ENCODE results near the gene EBF3. TPM values are rescaled to one million over a fixed set of nuclear protein-coding genes. Genes with fewer than 3 reads are reported as not detected.
A peak's percentile ranks its signal among the peaks of the same experiment; 100 is the strongest.

The EBF3 gene
- total RNA-seq, 1 donor from 2014 or later = 544 TPM

- Mint-ChIP-seq H3K4me1 (ENCODE audit: low read depth, unreplicated experiment) (peaks cover 44% of the 10 kb centered on the region), H3K4me3 (ENCODE audit: unreplicated experiment) (no peak overlapping the region), H3K36me3 (ENCODE audit: unreplicated experiment) (peaks cover 39% of the 10 kb centered on the region), H3K27me3 (ENCODE audit: unreplicated experiment) (peaks cover 59% of the 10 kb centered on the region), H3K9me3 (ENCODE audit: unreplicated experiment) (peaks cover 84% of the 10 kb centered on the region), H3K27ac (ENCODE audit: unreplicated experiment) (peak overlapping the region; percentile 33)
- no peak for DNase-seq
- TF ChIP-seq, protein P1, sequence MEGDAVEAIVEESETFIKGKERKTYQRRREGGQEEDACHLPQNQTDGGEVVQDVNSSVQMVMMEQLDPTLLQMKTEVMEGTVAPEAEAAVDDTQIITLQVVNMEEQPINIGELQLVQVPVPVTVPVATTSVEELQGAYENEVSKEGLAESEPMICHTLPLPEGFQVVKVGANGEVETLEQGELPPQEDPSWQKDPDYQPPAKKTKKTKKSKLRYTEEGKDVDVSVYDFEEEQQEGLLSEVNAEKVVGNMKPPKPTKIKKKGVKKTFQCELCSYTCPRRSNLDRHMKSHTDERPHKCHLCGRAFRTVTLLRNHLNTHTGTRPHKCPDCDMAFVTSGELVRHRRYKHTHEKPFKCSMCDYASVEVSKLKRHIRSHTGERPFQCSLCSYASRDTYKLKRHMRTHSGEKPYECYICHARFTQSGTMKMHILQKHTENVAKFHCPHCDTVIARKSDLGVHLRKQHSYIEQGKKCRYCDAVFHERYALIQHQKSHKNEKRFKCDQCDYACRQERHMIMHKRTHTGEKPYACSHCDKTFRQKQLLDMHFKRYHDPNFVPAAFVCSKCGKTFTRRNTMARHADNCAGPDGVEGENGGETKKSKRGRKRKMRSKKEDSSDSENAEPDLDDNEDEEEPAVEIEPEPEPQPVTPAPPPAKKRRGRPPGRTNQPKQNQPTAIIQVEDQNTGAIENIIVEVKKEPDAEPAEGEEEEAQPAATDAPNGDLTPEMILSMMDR (IDR thresholded peaks at IDR 0.05; ENCODE audit: partially characterized antibody, unreplicated experiment) = no peak
Measured at GRCh38 chr10:129859536-129859935, 104.5 kb downstream of the EBF3 start.

DNA sequence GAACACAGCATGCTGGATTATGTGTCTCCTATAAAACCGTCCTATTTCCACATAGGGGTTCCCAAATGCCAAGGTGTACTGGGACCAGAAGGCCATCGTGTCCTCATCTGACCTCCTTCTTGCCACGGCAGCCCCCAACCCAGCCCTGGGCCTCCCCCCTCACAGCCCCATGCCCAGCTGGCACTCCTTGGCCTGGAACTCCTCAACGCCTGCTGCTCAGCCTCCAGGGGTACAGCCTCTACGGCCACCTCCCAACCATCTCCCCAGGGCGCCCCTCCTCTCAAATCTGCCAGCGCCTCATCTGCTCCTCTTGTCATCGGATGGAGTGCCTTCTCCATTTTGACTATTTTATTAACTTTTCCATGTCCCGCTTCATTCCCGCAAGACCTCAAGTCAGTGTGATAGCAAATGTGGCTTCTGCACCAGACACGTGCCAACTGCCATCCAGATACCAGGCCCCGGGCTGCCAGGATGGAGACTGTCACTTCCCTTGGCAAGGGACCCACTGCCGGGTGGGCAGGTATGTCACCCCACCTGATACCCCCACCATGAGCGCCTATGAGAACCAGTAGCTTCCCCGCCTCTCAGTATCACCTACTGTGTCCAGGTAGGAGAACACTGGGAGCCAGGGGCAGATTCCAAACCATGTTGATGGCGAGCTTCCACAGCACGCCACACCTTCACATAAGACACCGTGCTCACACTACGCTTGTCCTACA, 106.7 kb downstream of the EBF3 start:
- Mint-ChIP-seq H3K4me1 (ENCODE audit: low read depth, unreplicated experiment) (peaks cover 51% of the 10 kb centered on the region), H3K9me3 (ENCODE audit: unreplicated experiment) (peaks cover 86% of the 10 kb centered on the region), H3K27ac (ENCODE audit: unreplicated experiment) (peak overlapping the region; percentile 81), H3K4me3 (ENCODE audit: unreplicated experiment) (peak overlapping the region; percentile 69), H3K27me3 (ENCODE audit: unreplicated experiment) (peaks cover 59% of the 10 kb centered on the region), H3K36me3 (ENCODE audit: unreplicated experiment) (peaks cover 39% of the 10 kb centered on the region)
- TF ChIP-seq, protein P1 (IDR thresholded peaks at IDR 0.05; ENCODE audit: partially characterized antibody, unreplicated experiment) = no peak
- DNase-seq = peak; percentile 19

DNA sequence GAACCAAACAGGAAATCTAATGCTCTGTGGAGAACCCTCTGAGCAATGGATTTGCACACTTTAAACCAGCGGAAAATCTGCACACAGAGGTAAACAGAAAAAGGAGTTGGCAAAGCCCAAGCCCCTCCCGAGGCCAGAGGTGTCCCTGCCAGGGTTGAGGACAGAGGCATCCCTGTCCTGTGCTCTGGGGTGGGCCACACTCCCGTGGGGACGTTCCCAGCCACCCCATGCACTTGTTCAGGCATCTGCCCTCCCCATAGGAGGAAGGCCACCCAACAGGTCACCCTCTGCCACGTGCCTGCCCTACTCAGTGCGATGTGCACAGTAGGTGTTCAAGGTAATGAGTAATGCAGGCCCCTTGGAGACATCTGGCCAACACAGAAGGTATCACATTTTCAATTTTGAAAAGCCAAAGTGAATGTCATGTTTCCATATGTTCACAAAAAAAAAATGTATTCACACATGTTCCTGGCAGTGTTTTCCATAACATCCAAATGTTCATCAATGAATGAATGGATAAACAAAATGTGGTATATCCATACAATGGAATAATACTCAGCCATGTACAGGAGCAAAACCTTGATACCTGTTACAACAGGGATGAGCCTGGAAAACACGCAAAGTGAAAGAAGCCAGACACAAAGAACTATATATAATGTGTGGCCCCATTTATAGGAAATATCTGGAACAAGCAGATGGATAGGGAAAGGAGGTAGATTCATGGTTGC, 108.1 kb downstream of the EBF3 start:
- H3K4me1 Mint-ChIP-seq (ENCODE audit: low read depth, unreplicated experiment) = peaks cover 53% of the 10 kb centered on the region
- H3K27ac Mint-ChIP-seq (ENCODE audit: unreplicated experiment) = peak overlapping the region; percentile 53
- peaks cover 60% of the 10 kb centered on the region for H3K27me3 Mint-ChIP-seq (ENCODE audit: unreplicated experiment)
- H3K36me3 Mint-ChIP-seq (ENCODE audit: unreplicated experiment) = peaks cover 33% of the 10 kb centered on the region
- TF ChIP-seq, protein P1 (IDR thresholded peaks at IDR 0.05; ENCODE audit: partially characterized antibody, unreplicated experiment) = no peak
- DNase-seq = peak; percentile 12
- H3K4me3 Mint-ChIP-seq (ENCODE audit: unreplicated experiment) = no peak overlapping the region
- peaks cover 83% of the 10 kb centered on the region for H3K9me3 Mint-ChIP-seq (ENCODE audit: unreplicated experiment)

DNA sequence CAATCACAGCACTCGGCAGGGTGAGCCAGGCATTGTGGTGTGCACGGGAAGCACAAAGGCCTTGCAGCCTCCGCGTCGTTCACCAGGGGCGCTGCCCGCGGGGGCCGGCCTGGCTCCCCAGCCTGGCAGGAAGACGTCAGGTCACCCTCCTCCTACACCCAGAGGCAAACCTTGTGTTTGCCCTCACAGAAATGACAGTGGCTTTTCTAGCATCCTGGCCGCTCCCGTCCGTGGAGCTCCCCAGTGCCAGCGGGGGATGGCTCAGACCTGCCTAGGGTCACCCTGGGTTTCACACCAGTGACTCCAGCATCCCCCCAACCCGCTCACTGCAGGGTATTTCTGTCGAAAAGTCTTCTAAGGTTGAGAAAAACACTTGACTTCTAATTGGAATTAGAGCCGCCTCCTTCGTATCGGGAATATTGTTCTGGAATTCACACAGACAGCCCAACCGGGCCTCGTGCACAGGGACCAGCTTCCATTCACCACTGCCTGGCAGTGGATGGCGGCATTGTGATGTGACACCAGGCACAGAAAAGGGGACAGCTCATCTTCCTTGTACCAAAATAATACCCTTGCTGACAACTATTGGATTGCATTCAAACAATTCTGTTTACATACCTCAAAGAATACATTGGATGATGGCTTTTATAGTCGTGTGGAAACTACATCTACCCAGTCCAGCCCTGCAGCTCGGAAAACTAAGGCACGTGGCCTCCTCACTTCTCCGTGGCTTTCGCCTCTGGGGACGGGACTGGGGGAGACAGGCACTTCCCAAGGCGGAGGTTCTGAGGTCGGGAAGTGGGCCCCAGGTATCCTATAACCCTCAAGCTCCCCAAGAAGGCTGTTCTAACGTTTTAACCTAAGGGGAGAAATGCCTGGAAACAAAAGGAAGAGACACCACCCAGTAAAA, 109.0 kb downstream of the EBF3 start:
- H3K9me3 Mint-ChIP-seq (ENCODE audit: unreplicated experiment) = peaks cover 84% of the 10 kb centered on the region
- DNase-seq = peak; percentile 21
- H3K36me3 Mint-ChIP-seq (ENCODE audit: unreplicated experiment) = peaks cover 30% of the 10 kb centered on the region
- H3K27me3 Mint-ChIP-seq (ENCODE audit: unreplicated experiment) = peaks cover 62% of the 10 kb centered on the region
- peak overlapping the region; percentile 70 for H3K27ac Mint-ChIP-seq (ENCODE audit: unreplicated experiment)
- H3K4me1 Mint-ChIP-seq (ENCODE audit: low read depth, unreplicated experiment) = peaks cover 55% of the 10 kb centered on the region
- TF ChIP-seq, protein P1 (IDR thresholded peaks at IDR 0.05; ENCODE audit: partially characterized antibody, unreplicated experiment) = no peak
- no peak overlapping the region for H3K4me3 Mint-ChIP-seq (ENCODE audit: unreplicated experiment)

All from glutamatergic neuron (in vitro differentiated cells).